DMS 273 treated with DMSO at 0.1 percent for 48 hours (cell line): ENCODE results near the gene MYO10.
"Not testable (repeated sequence)": the region's sequence is repeated elsewhere in the genome, so short reads cannot be mapped to it uniquely, and the experiment has no call there.

ENCODE experiments used
- DNase-seq: peaks from one replicate; lab custom pipeline; 2025; lab: John Stamatoyannopoulos, UW

Gene MYO10

DNA sequence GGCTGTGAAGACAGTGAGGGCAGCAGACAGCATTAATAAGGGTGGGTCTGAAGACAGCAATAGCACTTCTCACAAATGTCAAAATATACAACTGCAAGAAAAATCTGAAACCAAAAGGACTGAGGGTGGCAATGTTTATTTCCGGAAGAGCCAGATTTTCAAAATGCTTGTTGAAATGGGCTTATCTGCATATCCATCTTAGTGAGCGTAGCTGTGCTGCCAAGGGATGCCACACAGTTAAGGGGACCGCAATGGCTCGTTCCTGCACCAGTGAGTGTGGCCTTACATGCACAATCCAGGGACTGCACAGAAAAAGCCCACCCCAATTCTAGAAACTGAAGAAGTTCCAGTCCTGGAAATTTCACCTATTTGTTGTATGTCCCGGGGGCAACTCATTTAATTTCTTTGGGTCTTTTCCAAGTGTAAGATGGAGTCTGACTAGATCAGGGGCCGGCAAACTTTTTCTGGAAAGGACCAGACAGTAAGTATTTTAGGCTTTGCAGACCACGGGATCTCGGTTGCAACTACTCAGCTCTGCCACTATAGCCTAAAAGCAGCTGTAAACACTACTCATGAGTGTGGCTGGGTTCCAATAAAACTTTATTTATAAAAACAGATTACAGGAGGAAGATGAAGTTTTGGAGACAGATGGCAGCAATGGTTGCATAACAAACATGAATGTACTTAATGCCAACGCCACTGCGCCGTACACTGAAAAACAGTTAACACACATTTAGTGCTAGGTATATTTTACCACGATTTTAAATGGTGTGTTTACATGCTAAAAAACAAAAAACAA lies 154.1 kb downstream of the MYO10 start:
- no peak for DNase-seq

DNA sequence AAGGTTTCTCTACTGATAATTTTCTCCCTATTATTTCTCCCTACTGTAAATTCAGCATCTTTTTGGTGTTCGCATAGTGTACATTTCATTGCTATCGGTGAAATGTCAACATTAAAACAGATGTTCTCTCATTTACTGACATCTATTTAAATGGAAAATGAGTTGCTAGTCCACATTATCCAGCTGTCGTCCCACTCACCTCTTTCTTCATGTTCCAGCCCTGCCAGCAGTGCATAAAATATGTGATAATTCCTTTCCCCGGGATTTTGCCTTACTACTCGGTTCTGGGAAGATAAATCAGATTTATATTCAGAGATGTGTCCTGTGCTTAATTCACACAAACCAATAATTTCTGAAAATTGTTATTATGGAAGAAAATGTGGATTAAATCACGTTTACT lies 155.8 kb downstream of the MYO10 start:
- no peak for DNase-seq

DNA sequence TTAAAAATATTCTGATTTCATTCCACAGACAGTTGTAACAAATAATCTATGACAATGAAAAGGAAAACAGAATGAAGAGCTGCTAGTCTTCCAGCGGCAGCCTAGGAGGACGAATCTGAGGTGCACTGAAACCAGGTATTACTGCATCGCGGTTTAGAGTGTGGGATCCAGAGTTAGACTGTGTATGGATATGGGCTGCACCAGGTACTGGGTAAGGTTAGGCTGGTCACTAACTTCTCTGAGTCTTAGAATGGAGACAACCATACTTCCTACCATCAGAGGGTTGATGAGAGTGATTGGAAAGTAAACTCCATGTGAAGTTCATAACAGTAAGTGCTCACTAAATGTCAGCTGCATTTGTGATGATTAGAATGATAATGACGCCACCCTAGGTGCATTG lies 158.7 kb downstream of the MYO10 start:
- DNase-seq, result no peak

DNA sequence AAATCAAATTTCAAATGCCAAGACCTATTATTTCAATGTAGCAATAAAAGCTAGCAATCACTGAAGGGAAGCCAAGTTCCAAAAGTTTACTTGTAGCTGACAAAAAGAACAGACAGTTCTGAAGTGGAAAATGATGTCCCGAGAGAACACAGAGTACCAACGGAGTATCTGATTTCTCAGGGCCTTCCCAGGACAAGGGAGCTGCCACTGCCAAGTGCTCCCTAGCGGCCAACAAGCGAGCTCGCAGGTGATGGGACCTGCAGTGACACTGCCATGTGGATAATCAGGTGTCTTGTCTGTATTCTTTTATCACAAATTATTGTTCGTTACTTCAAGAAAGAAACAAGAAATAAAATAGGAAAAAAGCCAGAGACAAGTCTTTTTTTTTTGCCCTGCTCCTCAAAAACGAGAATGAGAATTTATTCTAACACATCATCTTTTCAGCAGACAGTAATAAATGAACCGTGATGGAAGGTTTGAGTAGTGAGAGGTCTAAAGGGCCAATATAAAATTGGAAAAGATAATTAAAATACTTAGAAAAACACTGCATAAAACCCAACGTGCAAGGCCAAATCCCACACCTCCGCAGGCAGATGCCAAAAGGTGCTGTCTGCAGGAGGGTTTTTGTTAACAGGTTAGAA lies 159.4 kb downstream of the MYO10 start:
- DNase-seq, result no peak

DNA sequence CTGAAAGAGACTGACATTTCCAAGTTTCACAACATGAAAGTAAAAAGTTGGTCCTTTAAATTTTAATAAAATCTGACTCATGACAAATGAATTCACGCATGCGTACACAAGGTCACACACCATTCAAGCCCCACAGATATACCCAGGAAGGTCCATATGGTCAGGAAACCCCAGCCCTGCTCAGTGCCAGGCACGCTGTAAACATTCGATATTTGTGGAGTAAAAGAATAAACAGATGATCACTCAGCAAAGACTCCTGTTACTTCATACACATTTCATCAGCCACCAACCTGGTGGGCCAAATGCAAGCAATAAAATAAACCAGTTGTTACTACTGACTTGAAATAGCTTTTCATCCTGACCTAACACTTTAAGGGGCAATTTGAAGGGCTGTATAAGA lies 161.3 kb downstream of the MYO10 start:
- no peak for DNase-seq

DNA sequence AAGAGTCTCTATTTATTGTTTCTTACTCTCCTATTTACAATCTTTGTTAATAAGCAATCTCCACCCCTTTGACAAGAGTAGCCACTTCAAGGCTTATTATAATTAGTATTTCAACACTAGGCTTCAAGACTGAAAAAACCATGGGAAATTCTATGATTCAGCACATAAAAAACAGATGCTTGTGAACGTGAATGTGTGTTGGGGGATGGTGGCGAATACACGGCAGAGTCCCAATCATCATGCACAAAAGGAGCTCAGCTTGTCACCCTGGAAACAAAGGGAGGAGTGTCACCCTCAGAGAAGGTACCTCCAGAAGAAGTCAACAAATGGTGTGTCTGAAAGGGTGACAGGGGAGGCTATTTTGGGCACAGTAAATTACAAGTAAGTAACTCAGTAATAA lies 162.1 kb downstream of the MYO10 start:
- DNase-seq, result no peak

DNA sequence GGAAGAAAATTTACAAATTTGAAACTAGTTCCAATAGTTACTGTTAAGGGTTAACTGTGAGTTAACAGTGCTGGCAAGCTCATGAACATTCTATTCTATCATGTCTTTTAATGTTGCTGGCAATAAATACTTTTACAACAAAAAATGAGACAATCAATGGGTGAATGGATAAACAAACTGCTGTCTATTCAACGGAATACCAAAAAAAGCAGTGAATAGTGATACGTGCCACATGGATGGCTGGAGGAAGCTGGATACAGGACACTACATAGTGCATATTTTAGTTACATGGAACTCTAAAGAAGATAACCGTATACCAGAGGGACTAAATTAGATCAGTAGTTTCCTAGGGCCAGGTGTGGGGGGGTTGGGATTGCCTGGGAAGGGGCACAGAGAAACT lies 163.5 kb downstream of the MYO10 start:
- no peak for DNase-seq

DNA sequence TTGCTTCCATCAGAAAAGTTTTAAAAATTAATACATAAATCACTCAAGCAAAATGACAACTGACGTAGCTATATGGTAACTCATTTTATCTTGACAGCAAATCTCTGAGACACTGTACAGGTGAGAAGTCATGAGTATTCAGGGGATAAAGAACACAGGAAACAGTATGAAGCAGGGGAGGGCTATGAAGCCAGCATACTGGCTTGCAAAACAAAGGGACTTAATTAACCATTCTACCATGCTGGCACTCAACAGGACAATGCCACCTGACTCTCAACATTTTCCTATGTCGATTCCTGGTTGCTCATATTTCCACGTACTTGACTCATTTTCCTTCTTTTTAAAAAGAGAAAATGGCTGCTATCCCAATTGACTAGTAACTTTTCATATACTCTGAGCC lies 167.9 kb downstream of the MYO10 start:
- no peak for DNase-seq

DNA sequence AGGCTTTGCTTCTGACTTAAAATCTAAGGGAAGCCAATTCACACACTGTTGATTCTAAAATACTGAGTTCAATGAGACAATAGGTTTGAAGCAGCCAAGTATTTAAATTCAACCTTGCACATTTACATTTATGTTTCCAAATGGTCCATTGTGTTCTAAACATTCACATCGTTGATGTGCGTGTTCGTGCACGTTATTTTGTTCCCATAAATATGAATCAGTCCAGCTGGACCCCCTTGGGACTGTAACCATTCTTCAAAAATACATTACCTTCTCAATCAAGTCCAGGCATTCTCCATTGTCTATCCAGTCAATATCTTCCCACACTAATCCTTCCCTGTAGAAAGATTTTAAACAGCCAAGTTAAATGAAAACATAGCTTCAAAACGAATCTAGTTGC lies 172.9 kb downstream of the MYO10 start:
- DNase-seq, result no peak

DNA sequence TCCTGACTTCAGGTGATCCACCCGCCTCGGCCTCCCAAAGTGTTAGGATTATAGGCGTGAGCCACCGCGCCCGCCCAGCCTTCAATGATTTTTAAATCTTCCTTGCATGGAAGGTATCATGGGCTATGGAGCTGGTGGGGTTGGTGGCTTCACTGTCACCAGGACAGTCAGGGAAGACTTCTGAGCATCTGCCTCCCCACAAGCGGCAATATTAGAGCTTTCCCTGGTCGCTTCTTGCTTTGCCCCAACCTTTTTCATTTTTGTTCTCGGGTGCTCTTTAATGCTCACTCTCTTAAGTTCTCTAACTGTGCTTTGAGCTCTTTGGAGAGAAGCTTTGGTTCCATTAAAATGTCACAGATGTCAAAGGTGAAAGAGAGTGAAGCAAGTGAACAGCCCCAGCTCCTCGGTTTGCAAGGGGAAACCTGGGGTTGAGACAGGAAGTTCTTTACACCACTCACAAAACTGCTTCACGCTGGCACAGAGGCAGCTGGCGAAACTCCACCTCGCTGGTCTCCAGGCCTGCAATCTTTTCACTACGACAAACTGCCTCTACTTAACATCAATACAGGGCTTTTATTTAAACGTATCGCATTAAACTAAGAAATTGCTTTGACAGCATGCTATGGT lies 176.8 kb downstream of the MYO10 start:
- DNase-seq, result no peak

DNA sequence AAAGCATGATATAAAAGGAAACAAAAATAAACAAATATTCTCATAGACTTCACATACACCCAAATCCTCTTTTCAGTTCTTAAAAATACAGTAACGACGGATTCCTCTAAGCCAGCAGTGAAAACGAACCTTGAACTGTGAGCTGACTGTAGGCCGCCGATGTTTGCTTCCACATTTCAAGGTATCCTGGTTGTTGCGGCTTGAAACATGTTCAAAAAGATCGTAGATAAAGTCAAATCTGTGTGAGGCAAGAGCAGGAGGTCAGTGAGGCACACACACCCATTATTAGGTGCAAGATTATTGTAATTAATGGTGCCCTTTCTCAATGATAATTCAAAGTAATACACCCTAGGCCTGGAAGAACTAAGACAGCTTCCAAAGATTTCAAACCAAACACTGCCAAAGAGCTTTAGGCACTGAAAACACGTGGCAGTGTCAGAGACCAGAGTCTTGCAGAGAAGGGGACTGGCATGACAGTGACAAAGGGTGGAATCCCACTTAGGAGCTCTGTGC lies 178.0 kb downstream of the MYO10 start:
- DNase-seq, result no peak

DNA sequence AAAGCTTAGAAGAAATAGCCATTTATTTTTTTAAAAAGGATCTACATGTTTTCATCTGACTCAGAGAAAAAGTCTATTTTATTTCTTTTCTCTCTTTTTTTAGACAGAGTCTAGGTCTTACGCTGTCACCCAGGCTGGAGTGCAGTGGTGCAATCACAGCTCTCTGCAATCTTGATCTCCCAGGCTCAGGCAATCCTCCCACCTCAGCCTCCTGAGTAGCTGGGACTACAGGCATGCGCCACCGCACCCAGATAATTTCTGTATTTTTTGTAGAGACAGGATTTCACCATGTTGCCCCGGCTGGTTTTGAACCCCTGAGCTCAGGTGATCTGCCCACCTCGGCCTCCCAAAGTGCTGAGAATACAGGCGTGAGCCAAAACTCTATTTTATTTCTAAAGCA lies 178.5 kb downstream of the MYO10 start:
- DNase-seq, result not testable (repeated sequence)

DNA sequence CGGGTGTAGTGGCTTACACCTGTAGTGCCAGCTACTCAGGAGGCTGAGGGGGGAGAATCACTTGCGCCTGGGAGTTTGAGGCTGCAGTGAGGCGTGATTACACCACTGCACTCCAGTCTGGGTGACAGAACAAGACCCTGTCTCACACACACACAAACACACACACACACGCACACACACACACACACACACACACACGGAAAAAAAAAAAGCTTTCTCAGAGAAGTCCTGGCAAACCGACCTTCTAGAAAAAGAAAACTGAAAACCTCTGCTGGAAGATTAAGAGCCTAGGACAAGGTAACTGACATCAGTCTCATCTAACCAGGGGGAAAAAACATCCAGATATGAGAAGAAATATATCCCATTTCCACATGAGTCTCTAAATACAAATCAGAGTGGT lies 178.9 kb downstream of the MYO10 start:
- no peak for DNase-seq

DNA sequence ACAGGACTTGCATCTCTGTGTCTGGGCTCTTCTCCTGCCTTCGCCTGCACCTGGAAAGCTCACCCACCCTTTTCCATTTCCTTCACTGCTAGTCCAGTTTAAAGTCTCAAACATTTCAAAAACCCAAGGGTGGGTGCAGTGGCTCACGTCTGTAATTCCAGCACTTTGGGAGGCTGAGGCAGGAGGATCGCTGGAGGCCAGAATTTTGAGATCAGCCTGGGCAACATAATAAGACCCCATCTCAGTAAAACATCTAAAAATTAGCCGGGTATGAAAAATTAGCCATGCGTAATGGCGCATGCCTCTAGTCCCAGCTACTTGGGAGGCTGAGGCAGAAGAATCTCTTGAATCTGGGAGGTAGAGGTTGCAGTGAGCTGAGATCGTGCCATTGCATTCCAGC lies 179.4 kb downstream of the MYO10 start:
- no peak for DNase-seq

DNA sequence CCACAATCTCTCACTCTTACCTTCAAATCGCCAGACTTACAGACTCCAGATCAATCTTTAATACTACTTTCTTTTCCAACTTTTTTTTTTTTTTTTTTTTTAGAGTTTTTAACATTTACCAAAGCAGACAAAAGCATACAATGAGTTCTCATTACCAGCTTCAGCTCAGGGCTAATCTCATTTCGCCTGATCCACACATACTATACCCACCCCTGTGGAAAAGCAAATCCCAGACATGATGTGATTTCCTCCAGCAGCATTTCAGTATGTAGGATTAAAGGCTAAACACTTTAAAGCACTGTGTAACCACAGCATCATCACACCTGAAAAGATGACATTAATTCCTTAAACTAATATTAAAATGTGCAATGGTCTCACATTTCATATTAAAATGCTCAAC lies 180.4 kb downstream of the MYO10 start:
- DNase-seq, result no peak

DNA sequence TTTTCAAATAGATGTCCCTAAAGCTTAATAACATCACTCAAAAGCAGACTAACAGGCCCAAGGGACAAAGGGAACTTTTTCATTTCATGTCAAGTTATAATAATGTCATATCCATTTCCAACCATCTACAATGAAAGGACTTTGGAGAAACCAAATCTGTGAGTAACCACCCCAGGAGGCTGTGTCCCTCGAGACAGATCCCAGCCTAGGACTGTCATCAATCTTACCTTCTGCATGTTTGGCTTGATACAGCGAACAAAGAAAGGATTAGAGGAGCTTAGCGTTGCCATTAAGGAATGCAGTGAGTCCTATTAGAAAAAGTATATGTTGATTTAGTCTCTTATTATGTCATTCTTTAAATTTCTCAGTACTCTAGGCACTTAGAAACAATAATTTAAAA lies 181.5 kb downstream of the MYO10 start:
- DNase-seq, result no peak

DNA sequence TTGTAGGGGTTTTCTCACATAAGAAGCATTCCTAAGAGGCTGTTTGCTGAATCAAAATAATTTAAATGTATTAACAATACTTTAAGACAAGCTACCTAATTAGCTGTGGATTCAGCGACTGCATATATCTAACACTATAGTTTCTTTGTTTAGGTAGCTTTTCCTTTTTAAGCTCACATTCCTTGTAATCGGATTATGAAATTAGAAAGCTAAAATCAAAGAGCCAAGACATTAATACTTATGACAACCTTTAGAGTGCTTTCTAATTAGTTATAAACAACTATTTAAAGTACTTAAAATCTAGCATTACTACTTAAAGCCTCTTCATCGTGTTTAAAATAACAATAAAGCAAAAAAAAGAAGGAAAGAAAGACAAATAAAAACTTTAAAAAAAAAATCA lies 182.0 kb downstream of the MYO10 start:
- no peak for DNase-seq

DNA sequence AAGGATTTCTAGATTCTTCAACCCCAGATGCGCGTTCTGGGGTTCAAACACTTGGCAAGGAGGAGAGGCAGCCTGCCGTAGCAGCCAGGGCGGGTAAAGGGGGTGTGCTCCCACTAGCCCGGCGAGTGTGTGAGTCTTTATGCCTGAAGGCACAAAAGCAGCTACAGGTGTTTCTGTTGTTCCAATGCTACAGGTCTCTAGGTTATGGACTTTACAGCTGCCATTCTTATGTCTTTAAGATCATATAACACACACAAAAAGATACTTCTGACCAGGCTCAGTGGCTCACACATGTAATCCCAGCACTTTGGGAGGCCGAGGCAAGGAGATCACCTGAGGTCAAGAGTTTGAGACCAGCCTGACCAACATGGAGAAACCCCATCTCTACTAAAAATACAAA lies 185.6 kb downstream of the MYO10 start:
- DNase-seq, result no peak

DNA sequence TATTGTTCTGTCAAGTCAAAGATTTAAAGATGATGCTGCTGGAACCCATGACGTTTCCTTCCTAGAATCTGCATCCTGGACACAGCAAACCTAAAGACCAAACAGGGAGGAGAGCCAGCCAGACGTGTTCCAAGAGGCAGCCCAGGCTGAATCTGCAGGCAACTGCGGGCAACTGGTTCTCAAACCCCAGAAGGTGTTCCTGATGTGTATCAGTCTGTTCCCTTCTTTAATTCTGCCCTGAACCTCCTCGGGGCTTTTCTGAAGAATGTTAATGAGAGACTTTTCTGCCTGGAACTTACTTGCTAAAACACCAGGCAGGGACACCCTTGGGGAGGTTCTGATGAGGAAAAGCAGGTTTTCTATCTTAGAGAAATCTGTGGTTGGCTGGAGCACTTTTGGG lies 186.5 kb downstream of the MYO10 start:
- no peak for DNase-seq

DNA sequence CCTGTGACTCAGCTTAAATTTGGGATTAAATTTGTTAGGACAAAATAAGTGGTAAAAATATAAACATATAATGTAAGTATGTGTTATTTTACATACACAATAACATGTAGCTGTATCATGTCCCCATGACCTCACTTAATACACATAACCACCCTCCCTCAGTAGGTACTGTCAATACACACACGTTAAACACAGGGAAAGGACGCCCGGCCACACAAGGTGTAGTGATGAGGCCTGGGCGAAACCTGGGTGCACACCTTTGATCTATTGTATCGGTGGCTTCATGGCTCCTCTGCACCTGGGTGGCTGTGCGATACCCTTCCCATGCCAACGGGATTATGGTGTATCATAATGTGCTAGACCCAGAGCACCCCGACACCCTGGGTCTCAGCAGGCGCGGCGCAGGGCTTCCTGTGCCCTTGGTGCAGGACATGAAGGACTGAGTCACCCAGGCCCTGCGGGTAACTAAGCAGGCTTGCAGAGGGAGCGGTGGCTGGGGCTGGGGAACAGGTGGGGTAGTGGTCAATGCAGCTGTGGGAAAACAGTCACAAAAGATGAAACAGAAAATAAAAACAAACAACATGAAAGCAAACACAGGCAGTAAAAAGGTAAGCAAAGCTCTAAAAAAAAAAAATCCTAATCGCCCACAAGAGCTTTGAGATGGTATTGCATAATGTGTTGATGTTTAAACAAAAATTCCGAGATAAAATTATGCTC lies 191.8 kb downstream of the MYO10 start:
- DNase-seq, result no peak

DNA sequence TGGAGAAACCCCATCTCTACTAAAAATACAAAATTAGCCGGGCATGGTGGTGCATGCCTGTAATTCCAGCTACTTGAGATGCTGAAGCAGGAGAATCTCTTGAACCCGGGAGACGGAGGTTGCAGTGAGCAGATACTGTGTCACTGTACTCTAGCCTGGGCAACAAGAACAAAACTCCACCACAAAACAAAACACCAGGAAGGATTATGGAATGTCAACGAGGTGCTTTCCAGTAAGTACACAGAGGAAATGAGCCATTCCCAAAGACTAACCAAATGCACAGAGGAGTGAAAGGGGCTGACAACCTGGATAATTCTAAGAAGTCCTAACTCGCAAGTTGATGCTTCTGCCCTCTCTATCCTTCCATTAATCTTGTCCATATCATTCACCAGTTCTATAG lies 193.2 kb downstream of the MYO10 start:
- DNase-seq, result no peak

DNA sequence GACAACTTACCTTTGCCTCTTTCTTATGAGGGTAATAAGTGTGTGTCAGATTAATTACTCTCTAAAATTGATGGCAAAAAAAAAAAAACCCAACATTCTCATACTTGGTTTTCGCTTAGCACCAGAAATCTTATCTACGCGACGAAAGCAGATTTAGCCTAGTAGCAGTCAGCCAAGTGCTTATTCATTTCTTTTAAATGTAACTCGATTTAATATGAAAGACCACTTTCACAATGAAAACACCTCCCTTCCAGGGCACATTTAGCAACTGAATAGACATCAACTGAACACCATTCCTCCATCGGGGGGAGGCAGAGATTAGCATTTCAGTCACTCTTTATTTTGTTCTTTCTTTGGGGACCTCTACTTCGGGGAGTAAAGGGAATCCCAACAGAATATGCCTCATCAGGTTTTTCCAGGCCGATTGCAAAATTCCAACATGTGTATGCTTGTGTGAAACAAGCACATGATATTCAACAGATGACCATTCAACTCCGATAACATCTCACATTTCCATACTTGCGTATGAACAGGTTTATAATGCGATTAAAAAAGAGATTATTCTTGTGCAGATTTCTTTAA lies 195.2 kb downstream of the MYO10 start:
- no peak for DNase-seq
